Skin of body (tissue), 2 donors: ENCODE results near the gene CAV2. TPM values are rescaled to one million over a fixed set of nuclear protein-coding genes. Genes with fewer than 3 reads are reported as not detected.

ENCODE experiments used
- DNase-seq: peaks from one replicate; lab custom pipeline; 2025; lab: John Stamatoyannopoulos, UW
- total RNA-seq: library from RNA; depleted of rRNA; stranded (reverse); fragments of >200 nt; gene quantifications from one replicate; pipeline ENCODE4 v1.2.3, GENCODE V29; 2014

The CAV2 gene
- total RNA-seq, 1 donor from 2014 or later, result 78.6 TPM

DNA sequence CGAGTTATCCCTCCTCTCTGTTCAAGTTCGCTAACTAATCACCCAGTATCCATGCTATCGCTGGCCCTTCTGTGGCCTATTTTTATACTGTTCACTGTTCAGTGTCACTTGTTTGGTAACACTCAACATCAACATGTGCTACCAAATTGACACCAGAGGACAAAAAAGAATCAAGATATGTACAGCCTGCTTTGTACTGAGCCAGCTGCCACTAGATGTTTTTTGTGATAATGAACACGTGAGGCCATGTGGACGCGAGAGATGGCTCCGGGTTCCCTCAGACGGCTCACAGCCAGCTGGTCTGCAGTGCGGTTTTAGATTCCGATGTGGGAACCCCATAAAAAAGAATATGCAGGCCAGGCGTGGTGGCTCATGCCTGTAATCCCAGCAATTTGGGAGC, 46.5 kb downstream of the CAV2 start:
- no peak for DNase-seq

GRCh38 chr7:116546916-116547315, 47.4 kb downstream of the CAV2 start:
- DNase-seq, result no peak

- no peak for DNase-seq
Observed at GRCh38 chr7:116547347-116547746, 47.8 kb downstream of the CAV2 start.

GRCh38 chr7:116548506-116548905, 49.0 kb downstream of the CAV2 start:
- DNase-seq, result no peak

GRCh38 chr7:116549370-116549769, 49.8 kb downstream of the CAV2 start:
- DNase-seq, result no peak

DNA sequence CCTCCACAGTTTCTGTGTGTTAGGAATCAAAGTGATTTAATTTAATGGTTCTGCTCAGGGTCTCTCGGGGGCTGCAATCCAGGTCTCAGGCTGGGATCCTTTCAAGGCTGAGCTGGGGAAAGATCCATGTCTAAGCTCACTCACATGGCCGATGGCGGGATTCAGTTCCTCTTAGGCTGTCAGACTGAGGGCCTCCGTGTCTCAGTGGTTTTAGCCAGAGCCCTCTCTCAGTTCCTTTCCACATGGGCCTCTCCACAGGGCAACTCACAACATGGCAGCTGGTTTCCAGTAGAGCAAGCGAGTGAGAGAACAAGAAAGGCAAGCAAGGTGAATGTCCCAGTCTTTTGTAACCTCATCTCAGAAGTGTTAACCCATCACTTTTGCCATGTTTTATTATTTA, 52.2 kb downstream of the CAV2 start:
- DNase-seq, result no peak

DNA sequence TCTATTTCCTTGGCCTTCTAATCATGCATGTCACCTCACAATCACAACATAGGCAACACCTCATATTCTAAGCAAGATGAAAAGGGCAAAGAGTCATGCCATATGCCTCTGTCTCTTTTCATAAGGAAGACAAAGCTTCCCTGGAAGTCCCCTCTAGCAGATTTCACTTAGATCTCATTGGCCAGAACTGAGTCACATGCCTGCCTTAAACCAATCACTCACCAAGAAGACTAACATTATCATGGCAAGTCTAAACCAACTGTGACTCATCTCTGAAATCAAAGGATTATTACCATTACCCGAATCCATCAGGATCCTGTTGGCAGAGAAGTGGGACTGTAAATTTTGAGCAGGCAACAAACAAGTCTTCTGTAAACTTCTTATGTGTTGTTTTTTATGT, 53.1 kb downstream of the CAV2 start:
- DNase-seq, result no peak

DNA sequence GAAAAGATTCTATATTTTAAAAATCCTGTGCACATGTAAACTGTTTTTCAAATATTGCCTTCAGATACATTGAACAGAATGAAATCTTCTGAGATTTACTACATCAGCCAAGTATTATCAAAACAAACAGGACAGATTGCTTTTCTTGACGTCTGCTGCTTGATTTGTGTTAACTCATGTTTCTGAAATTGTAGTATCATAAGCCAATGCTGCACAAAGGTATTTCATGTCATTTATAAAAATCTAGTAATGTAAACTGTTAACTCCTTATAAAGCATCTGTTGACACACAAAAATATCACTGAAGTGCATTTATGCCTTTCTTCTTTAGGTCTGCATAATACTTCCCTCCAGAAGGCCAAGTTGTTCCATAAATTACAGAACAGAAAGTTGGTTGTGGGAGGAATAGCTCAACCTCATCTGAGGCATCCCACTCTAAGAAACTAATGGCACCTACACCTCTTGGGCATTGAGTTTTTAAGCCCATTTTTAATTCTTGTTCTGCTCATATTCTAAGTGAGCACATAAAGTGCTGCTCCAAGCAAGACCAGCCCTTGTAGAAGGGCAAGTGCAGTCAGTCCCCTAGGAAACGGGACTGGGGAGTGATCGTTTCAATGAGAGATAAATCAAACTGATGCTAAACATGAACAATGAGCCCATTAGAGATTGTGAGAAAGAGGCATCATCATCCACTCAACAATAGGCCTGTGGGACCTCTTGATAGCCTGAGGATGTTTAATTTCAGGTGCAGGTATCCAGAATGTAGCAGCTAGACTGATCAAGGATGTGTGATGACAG, 53.8 kb downstream of the CAV2 start:
- no peak for DNase-seq

GRCh38 chr7:116554436-116554835, 54.9 kb downstream of the CAV2 start:
- no peak for DNase-seq

- DNase-seq, result no peak
Observed at GRCh38 chr7:116554911-116555310, 55.4 kb downstream of the CAV2 start.

DNA sequence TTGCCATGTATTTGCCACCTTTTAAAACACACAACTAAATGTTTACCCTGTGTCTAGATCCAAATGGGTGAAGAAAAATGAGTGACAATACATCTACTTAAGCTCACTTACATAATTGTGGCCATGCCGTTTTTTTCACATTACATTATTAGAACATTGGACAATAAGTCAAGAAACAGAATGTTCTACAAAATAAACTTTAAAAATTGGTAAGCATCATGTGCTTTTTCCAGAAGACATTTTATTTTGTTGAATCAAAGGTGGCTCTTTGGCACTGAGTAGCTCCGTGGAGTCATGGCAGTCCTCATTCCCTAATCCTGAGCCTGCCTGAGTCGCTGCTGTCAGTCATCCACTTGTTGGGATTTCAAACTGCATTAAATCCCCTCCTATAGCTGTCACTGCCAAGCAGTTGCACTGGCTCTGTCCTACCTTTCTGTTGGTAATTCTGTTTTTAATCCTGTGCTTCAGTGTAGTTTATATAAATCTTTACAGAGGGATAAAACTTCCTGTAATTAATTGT, 57.6 kb downstream of the CAV2 start:
- DNase-seq, result no peak

DNA sequence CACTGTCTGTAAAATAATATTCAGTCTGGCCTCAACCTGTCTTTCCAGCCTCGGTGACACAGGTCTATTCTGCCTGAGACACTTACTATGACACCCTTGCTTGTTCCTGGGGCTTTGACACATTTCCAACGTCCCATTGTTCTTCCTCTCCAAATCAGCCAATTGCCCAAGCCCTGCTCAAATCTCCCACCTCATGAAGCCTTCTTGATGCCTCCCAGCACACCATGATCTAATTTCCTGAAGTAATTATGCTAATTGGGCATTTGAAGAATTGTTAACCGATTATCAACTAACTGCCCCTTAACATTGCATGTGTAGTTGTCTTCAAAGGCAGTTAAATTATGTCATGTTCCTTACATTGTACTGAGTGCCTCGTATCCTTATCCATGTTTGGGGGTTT, 58.4 kb downstream of the CAV2 start:
- DNase-seq, result no peak

Other genes with a start within 250 kb of the CAV2 start
- 243 TPM for gene CAV1, start 25.3 kb downstream of the CAV2 start, total RNA-seq
- 7.1 TPM for gene MET, start 172.5 kb downstream of the CAV2 start, total RNA-seq